ENCODE measurements around the gene DYSF.

Gene DYSF

GRCh38 chr2:71668326-71669057 is 215.1 kb downstream of the DYSF start:
- no peak overlapping the region for H2AFZ ChIP-seq (ENCODE audit: low read depth)
- no peaks in the 10 kb centered on the region for H4K20me1 ChIP-seq (ENCODE audit: insufficient read depth)
- no peak overlapping the region for H3K27ac ChIP-seq
- no peaks in the 10 kb centered on the region for H3K79me2 ChIP-seq (ENCODE audit: insufficient read depth, low read depth)
- no peak overlapping the region for H3K4me2 ChIP-seq
- H3K9ac ChIP-seq: no peak overlapping the region
- H3K4me1 ChIP-seq (ENCODE audit: low read depth, poor library complexity, severe bottlenecking): no peaks in the 10 kb centered on the region
- no peak overlapping the region for H3K4me3 ChIP-seq (IDR thresholded peaks at IDR 0.05; ENCODE audit: insufficient read depth, low read depth, low read length)
- H3K36me3 ChIP-seq (ENCODE audit: insufficient read depth): no peaks in the 10 kb centered on the region
- no peak for TF ChIP-seq CTCF (conservative IDR thresholded peaks at IDR 0.05; ENCODE audit: low read depth, low read length)
- H3K27me3 ChIP-seq (ENCODE audit: insufficient read depth, low read depth): no peaks in the 10 kb centered on the region

- Histone ChIP-seq H4K20me1 (ENCODE audit: insufficient read depth) (no peaks in the 10 kb centered on the region), H3K9ac (no peak overlapping the region), H3K27me3 (ENCODE audit: insufficient read depth, low read depth) (no peaks in the 10 kb centered on the region), H3K4me2 (no peak overlapping the region), H2AFZ (ENCODE audit: low read depth) (no peak overlapping the region), H3K36me3 (ENCODE audit: insufficient read depth) (no peaks in the 10 kb centered on the region), H3K79me2 (ENCODE audit: insufficient read depth, low read depth) (no peaks in the 10 kb centered on the region), H3K27ac (no peak overlapping the region), H3K4me1 (ENCODE audit: low read depth, poor library complexity, severe bottlenecking) (no peaks in the 10 kb centered on the region), H3K4me3 (IDR thresholded peaks at IDR 0.05; ENCODE audit: insufficient read depth, low read depth, low read length) (no peak overlapping the region)
- no peak for TF ChIP-seq CTCF (conservative IDR thresholded peaks at IDR 0.05; ENCODE audit: low read depth, low read length)
Observed at GRCh38 chr2:71669058-71669456, 215.7 kb downstream of the DYSF start.

- no peaks in the 10 kb centered on the region for H4K20me1 ChIP-seq (ENCODE audit: insufficient read depth)
- TF ChIP-seq CTCF (conservative IDR thresholded peaks at IDR 0.05; ENCODE audit: low read depth, low read length): no peak
- no peak overlapping the region for H3K9ac ChIP-seq
- H2AFZ ChIP-seq (ENCODE audit: low read depth): no peak overlapping the region
- H3K79me2 ChIP-seq (ENCODE audit: insufficient read depth, low read depth): no peaks in the 10 kb centered on the region
- H3K4me3 ChIP-seq (IDR thresholded peaks at IDR 0.05; ENCODE audit: insufficient read depth, low read depth, low read length): no peak overlapping the region
- no peaks in the 10 kb centered on the region for H3K4me1 ChIP-seq (ENCODE audit: low read depth, poor library complexity, severe bottlenecking)
- no peak overlapping the region for H3K4me2 ChIP-seq
- no peaks in the 10 kb centered on the region for H3K27me3 ChIP-seq (ENCODE audit: insufficient read depth, low read depth)
- H3K27ac ChIP-seq: no peak overlapping the region
- no peaks in the 10 kb centered on the region for H3K36me3 ChIP-seq (ENCODE audit: insufficient read depth)
Observed at GRCh38 chr2:71669628-71670429, 216.5 kb downstream of the DYSF start.

- Histone ChIP-seq H3K79me2 (ENCODE audit: insufficient read depth, low read depth) (no peaks in the 10 kb centered on the region), H4K20me1 (ENCODE audit: insufficient read depth) (no peaks in the 10 kb centered on the region), H3K4me3 (IDR thresholded peaks at IDR 0.05; ENCODE audit: insufficient read depth, low read depth, low read length) (no peak overlapping the region), H3K36me3 (ENCODE audit: insufficient read depth) (no peaks in the 10 kb centered on the region), H2AFZ (ENCODE audit: low read depth) (no peak overlapping the region), H3K27me3 (ENCODE audit: insufficient read depth, low read depth) (no peaks in the 10 kb centered on the region), H3K9ac (no peak overlapping the region), H3K4me2 (no peak overlapping the region), H3K27ac (no peak overlapping the region), H3K4me1 (ENCODE audit: low read depth, poor library complexity, severe bottlenecking) (no peaks in the 10 kb centered on the region)
- TF ChIP-seq CTCF (conservative IDR thresholded peaks at IDR 0.05; ENCODE audit: low read depth, low read length): no peak
Observed at GRCh38 chr2:71670430-71670795, 217.1 kb downstream of the DYSF start.
